PC-9 (cell line): ENCODE measurements around the gene BCKDHA.

Source experiments
- EZH2 ChIP-seq: fragments of 200-600 bp; sonication (generic); IDR thresholded peaks from 2 replicates; pipeline ENCODE4 v1.8.0; 2017; ENCODE audit warnings: antibody characterized with exemption, low read depth
- TF ChIP-seq, protein P1 (sequence below): fragments of 200-600 bp; sonication (generic); conservative IDR thresholded peaks from 2 replicates; pipeline ENCODE4 v1.6.1; 2017; ENCODE audit warnings: mixed run types, antibody characterized with exemption, mild to moderate bottlenecking, moderate library complexity

DNA sequence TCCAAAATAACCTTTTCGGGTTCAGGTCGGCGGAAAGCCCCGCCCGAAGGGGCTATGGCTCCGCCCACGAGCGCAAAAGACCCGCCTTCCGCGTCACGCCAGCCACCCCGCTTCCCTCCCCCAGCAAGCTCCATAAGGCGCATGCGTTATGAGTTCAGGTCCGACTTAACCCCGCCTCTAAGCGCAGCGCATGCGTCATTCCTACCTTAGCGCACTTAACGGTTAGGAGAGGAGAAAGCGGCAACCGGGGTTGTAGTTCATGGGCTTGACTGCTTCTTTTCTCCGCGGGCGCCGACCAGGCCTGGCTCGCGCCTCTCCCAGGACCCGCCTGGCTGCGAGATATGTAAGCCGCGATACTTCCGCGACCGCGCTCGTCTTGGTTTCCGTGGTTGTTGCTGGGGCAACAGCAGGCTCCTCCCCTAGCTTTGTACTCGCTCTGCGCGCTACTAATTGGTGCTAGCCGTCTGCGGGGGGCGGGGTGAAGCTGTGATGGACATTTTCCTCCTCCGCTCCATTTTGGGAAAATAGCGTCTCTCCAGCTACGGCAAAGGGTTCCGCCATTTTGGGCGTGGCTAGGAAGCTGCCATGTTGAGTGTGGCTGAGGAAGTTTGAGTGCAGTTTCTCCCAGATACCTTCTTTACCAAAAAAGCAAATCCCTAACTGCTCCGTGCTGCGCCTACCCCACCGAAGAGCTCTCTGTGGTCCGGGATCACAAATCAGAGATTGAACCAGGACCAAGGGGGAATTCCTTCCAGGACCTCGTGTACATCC, 33.7 kb upstream of the BCKDHA start, which contains the start of gene B9D2:
- TF ChIP-seq EZH2 = no peak
- TF ChIP-seq, protein P1, sequence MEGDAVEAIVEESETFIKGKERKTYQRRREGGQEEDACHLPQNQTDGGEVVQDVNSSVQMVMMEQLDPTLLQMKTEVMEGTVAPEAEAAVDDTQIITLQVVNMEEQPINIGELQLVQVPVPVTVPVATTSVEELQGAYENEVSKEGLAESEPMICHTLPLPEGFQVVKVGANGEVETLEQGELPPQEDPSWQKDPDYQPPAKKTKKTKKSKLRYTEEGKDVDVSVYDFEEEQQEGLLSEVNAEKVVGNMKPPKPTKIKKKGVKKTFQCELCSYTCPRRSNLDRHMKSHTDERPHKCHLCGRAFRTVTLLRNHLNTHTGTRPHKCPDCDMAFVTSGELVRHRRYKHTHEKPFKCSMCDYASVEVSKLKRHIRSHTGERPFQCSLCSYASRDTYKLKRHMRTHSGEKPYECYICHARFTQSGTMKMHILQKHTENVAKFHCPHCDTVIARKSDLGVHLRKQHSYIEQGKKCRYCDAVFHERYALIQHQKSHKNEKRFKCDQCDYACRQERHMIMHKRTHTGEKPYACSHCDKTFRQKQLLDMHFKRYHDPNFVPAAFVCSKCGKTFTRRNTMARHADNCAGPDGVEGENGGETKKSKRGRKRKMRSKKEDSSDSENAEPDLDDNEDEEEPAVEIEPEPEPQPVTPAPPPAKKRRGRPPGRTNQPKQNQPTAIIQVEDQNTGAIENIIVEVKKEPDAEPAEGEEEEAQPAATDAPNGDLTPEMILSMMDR = no peak
